GM21447 (cell line): ENCODE data around the gene PRODH2.
"Not testable (repeated sequence)": the region's sequence is repeated elsewhere in the genome, so short reads cannot be mapped to it uniquely, and the experiment has no call there.

Source experiments
- ATAC-seq: cut with Tn5 transposase; IDR thresholded peaks from one replicate; pipeline ENCODE4 v1.9.1; 2021; ENCODE audit not compliant: unreplicated experiment

Gene PRODH2

DNA sequence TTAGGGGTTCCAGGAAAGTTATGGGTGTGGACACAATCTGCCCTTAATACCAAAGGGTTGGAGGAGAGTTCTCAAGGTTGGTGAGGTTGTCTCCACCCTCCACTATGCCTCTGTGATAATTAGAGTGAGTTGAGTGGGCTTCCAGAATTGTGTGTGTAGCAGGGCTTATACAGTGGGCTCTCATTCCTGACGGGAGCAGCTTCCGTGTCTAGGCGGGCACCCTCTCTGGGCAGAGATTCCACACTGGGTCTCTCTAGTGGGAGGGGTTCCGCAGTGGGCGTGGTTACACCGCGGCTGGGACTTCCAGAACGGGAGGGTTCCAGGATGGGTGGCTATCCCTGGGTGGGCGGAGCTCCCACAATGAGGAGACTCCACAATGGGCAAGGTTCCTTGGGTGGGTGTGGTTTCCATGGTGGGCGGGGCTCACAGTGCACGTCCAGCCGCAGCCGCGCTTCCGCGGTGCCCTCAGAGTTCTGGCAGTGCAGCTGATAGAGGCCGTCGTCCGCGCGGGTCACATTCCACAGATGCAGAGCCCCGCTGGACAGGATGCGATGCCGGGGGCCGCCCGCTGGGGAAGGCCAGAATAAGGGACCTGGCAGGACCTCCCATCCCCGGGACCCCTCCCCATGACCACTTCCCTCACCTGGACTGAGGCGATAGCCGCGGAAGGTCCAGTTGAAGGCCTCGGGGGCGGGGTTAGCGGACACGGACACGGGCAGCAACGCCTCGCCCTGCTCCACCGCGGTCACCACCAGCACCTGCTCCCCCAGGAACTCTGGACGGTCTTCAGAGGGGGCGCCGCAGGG is 31.2 kb upstream of the PRODH2 start:
- no peak for ATAC-seq

GRCh38 chr19:35842666-35843272 is 30.1 kb upstream of the PRODH2 start:
- no peak for ATAC-seq

GRCh38 chr19:35841961-35842595 is 29.4 kb upstream of the PRODH2 start:
- ATAC-seq: no peak

DNA sequence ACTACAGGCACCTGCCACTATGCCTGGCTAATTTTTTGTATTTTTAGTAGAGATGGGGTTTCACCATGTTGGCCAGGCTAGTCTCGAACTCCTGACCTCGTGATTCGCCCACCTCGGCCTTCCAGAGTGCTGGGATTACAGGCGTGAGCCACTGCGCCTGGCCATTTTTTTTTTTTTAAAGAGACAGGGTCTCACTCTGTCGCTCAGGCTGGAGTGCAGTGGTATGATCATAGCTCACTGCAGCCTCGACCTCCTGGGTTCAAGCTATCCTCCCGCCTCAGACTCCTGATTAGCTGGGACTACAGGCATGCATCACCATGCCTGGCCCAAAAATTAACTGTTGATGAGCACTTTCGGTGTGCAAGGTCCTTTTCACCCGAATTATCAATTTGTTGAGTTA is 23.5 kb upstream of the PRODH2 start:
- ATAC-seq: not testable (repeated sequence)

DNA sequence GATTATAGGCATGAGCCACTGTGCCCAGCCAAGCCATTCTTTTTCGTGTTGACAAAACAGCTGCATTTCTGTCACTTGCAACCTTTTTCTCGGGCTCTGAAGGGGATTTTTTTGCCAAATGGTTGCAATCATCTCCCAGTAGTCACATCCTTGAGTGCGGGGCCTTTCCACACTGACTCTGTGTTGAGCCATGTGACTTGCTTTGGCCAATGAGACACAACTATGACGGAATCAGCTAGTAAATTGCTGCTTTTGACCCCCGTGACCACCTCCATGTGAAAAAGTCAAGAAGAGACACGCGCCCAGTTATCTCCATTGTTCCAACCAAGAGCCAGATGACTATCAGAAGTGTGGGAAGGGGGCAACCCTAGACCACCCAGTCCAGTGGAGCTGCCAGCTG is 21.3 kb upstream of the PRODH2 start:
- ATAC-seq: no peak

DNA sequence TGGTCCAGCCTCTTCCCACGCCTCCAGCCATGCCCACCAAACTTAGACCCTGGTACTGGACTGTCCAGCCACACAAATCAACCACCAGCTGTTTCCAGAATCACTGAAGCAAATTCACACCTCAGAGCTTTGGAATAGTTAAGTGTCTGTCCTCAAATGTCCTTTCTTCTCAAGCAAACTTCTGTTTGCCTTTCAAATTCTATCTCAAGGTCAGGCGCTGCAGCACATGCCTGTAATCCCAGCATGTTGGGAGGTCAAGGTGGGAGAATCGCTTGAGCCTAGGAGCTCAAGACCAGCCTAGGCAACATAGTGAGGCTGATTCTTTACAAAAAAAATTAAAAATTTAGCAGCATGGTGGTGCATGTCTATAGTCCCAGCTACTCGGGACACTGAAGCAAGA is 19.4 kb upstream of the PRODH2 start:
- ATAC-seq: no peak

- no peak for ATAC-seq
Observed at GRCh38 chr19:35830986-35831385, 18.3 kb upstream of the PRODH2 start.

DNA sequence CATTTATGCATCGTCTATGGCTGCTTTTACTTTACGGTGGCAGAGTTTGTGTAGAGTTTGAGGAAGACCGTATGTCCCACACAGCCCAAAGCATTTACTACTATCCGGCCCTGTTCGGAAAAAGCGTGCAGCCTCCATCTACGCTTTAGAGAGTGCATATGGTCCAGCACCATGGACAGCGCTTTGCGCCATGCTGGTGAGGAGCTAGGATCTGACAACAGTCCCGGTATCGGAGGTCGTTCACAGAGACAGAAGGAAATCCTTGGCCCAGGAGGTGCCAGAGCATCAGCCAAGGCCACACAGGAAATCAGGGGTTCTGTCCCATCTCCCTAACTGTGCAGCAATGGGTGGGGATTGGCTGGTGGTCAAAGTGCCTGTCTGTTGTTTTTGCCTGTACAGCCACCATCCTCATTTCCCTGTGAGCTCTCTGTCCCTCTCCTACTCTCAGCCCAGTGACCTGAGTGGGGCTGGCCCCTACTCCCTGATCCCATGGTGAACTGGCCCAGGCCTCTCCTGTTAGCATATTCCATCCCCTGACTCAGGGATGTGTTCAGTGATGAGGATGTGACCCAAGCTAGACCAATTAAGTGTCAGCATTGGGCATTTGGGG is 16.2 kb upstream of the PRODH2 start:
- ATAC-seq: no peak

DNA sequence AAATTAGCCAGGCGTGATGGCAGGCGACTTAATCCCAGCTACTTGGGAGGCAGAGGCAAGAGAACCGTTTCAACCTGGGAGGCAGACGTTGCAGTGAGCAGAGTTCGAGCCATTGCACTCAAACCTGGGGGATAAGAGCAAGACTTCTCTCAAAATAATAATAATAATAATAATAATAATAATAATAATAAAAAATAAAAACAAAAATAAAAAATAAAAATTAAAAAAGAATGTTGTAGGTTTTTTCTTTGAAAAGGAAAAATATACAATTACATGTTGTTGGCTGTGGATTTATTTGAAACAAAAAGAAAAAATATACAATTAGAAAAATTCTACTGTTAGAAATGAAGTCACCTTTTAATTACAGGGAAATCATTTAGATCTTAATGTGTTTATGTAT is 11.5 kb upstream of the PRODH2 start:
- no peak for ATAC-seq

- ATAC-seq: no peak
Observed at GRCh38 chr19:35822579-35822978, 9.9 kb upstream of the PRODH2 start.

DNA sequence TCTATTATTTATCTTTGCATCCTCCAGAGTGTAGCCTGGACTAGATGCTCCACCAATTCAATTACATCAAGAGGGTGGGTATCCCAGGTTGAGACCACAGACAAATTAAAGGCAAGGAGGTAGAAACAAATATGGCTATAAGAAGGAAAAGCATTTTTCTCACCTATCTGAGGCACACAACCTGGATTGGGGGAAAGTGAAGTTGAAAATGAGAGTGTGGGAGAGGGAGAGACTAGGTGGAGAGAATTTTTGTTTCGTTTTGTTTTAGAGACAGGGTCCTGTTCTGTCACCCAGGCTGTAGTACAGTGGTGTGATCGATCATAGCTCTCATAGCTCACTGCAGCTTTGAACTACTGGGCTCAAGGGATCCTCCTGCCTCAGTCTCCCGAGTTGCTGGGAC is 5.8 kb upstream of the PRODH2 start:
- ATAC-seq: no peak

DNA sequence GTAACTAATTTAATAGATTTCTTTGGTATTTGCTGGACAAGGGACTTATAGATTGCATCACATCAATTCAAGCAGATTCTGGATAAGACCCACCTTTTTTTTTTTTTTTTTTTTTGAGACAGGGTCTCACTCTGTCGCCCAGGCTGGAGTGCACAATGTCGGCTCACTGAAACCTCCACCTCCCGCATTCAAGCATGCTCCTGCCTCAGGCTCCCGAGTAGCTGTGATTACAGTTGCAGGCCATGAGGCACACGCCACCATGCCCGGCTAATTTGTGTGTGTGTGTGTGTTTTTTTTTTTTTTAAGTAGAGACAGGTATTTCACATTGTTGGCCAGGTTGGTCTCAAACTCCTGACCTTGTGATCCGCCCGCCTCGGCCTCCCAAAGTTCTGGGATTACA is 4.2 kb upstream of the PRODH2 start:
- ATAC-seq: no peak

GRCh38 chr19:35816262-35816661 is 3.6 kb upstream of the PRODH2 start:
- ATAC-seq: no peak

- ATAC-seq: no peak
Observed at GRCh38 chr19:35813043-35813890, 622 bp upstream of the PRODH2 start.

DNA sequence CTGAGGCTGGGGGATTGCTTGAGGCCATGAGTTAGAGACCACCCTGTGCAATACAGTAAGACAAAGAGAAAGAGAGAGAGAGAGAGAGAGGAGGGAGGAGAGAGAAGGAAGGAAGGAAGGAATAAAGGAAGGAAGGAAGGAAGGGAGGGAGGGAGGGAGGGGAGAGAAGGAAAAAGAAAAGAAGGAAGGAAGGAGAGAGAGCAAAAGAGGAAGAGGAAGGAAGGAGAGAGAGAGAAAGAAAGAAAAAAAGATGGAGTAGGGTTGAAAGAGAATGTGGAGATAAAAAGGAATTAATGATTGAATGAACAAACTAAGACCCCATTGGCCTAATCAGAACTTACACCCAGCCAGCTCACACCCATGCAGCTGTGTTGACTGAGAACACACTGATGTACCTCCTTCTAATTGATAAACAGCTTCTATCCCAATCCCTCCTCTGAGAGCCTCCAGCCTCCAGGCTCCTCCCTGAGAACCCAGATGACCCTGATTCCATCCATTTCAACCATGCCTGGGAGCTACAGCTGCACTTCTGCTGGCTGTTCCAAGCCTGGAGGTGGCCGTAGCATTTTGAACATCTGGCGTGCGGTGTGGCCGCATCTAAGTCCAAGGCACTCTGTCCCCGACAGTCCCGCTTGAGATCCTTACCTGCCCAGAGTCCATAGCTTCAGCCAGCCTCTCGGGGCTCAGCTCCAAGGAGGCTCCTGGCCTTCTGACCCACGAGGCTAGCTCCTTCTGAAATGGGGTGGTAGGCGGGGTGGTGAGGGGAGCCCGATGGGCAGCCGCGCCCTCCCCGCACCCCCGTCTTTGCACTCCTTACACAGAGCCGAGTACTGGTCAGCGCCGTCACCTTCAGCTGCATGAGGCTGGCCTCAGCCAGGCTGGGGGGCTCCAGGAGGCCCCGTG is 1.1 kb downstream of the PRODH2 start:
- no peak for ATAC-seq

DNA sequence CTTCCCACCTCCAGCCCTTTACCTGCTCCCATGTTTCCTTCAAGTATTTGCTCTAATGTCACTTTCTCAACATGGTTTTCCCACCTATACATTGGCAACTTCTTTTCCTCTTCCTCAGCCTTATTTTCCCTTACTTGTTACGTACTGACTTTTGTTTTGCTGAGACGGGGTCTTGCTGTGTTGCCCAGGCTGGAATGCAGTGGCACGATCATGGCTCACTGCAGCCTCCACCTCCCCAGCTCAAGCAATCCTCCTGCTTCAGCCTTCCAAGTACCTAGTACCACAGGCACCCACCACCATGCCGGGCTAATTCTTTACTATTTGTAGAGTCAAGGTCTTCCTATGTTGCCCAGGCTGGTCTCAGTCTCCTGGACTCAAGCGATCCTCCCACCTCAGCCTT is 5.0 kb downstream of the PRODH2 start:
- no peak for ATAC-seq

DNA sequence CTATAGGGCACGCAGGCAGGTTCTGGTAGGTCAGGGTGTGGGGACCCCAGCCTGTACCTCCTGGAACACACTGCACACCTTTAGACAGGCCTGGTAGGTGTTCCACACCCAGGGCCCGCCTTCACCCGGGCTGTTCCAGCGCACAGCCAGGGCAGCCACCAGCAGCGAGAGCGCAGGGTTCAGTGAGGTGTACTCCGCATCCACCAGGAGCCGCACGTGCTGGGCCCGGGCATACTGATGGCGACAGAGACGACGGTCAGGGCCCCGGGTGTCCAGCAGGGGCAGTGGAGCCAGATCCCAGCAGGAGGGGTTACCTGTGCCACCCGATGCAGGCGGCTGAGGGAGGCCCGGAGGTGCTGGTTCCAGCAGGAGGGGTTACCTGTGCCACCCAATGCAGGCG is 6.0 kb downstream of the PRODH2 start:
- no peak for ATAC-seq

GRCh38 chr19:35805526-35806102 is 7.0 kb downstream of the PRODH2 start:
- ATAC-seq: no peak

DNA sequence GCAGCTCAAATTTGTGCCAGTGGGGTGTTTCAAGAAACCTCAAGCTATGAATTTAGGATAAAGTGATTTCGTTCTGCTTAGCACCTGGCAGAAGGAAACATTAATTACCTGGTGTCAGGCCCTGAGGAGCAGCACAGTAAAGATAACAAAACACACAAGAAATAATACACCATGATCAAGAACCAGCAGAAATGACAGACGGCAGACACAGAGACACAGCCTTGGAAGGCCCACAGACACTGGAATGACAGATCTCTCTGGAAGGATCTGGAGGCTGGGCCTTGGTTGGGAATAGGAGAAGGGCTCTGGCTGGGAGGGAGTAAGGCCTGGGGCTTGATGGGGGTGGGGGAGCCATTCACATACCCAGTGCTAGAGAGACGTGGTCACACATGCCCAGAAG is 10.8 kb downstream of the PRODH2 start:
- no peak for ATAC-seq

DNA sequence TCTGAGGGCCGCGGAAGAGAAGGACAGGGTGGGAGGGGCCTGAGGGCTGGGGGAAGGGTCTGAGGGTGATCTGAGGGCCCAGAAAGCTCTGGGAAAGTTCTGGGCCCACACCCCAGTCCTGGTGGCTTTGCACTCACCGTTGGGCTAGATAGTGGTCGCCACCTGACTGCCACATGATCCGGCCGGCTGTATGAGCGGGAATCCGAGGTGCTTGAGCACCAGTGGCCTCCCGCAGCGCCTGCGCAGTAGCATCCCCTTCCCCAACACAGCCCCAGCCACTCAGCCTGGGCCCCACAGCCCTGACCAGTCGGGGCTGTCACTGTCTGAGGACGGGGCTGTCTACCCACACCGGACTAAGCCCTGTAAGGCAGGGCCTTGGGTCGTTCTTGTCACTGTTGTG is 15.0 kb downstream of the PRODH2 start:
- ATAC-seq: no peak
